ENCODE results near the gene SLC7A5.
"Not testable (repeated sequence)": the region's sequence is repeated elsewhere in the genome, so short reads cannot be mapped to it uniquely, and the experiment has no call there.

Gene SLC7A5

GRCh38 chr16:87819282-87819681, 50.0 kb downstream of the SLC7A5 start:
- Histone ChIP-seq H3K36me3 (ENCODE audit: insufficient read depth, low read length) (no peaks in the 10 kb centered on the region), H3K4me2 (ENCODE audit: low read length) (no peak overlapping the region), H3K4me1 (ENCODE audit: control insufficient read depth, insufficient read depth, low read length) (peaks cover 9% of the 10 kb centered on the region), H3K27me3 (ENCODE audit: control insufficient read depth, insufficient read depth, low read length) (peaks cover 20% of the 10 kb centered on the region), H3K4me3 (ENCODE audit: low read length) (no peak overlapping the region), H3K9ac (ENCODE audit: low read depth, low read length) (no peak overlapping the region), H3K9me3 (replicated peaks; ENCODE audit: low read length) (peaks cover 13% of the 10 kb centered on the region)

DNA sequence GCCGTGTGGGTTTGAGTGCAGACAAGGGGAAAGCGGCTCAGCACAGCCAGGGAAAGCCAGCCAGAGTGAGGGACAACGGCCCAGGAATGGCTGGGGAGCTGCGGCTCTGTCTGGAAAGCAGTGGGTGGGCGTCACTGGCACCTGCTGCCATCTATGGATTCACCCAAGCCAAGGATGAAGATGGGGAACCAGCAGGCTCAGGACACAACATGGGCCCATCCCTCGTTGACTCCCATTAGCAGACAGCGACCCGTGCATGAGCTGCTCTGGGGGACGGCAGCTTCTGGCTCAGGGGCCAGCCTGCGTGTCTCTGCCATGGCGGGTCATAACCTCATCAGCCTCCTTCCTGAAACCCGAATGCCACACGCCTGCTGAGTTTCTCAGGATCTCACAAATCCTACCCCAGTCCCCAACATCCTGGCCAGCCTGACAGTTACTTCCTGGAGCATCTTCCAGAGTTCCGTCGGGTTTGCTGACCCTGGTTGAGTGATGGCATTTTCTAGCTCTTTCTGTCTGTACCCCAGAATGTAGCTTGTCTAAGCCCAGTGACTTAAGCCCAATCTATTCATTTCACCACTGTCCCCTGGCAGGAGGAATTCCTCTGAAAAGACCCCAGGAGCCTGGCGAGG, 50.7 kb downstream of the SLC7A5 start:
- no peak overlapping the region for H3K9ac ChIP-seq (ENCODE audit: low read depth, low read length)
- H3K4me1 ChIP-seq (ENCODE audit: control insufficient read depth, insufficient read depth, low read length): peaks cover 9% of the 10 kb centered on the region
- H3K27me3 ChIP-seq (ENCODE audit: control insufficient read depth, insufficient read depth, low read length): peaks cover 14% of the 10 kb centered on the region
- peaks cover 13% of the 10 kb centered on the region for H3K9me3 ChIP-seq (replicated peaks; ENCODE audit: low read length)
- no peak overlapping the region for H3K4me3 ChIP-seq (ENCODE audit: low read length)
- no peak overlapping the region for H3K4me2 ChIP-seq (ENCODE audit: low read length)
- H3K36me3 ChIP-seq (ENCODE audit: insufficient read depth, low read length): no peaks in the 10 kb centered on the region

DNA sequence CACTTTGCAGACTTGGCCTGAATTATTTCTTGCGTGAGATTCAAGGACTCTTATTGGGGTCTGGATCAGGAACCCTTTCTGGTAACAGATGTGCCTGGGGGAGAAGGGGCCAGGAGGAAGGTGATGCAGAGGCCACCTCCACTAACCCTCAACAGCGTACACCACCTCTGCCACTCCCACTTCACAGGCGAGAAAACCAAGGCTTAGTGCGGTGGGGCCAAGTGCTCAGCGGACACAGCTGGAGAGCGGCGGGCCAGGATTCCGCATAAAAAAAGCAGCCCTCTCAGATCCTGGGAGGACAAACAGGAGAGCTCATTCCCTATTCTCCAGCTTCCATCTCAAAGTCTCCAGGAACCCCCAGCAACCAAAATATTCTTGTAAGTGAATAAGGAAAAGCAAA, 51.4 kb downstream of the SLC7A5 start:
- H3K27me3 ChIP-seq (ENCODE audit: control insufficient read depth, insufficient read depth, low read length): peaks cover 7% of the 10 kb centered on the region
- no peaks in the 10 kb centered on the region for H3K36me3 ChIP-seq (ENCODE audit: insufficient read depth, low read length)
- H3K4me3 ChIP-seq (ENCODE audit: low read length): no peak overlapping the region
- H3K4me1 ChIP-seq (ENCODE audit: control insufficient read depth, insufficient read depth, low read length): peaks cover 8% of the 10 kb centered on the region
- H3K9ac ChIP-seq (ENCODE audit: low read depth, low read length): no peak overlapping the region
- H3K4me2 ChIP-seq (ENCODE audit: low read length): no peak overlapping the region
- peaks cover 13% of the 10 kb centered on the region for H3K9me3 ChIP-seq (replicated peaks; ENCODE audit: low read length)

DNA sequence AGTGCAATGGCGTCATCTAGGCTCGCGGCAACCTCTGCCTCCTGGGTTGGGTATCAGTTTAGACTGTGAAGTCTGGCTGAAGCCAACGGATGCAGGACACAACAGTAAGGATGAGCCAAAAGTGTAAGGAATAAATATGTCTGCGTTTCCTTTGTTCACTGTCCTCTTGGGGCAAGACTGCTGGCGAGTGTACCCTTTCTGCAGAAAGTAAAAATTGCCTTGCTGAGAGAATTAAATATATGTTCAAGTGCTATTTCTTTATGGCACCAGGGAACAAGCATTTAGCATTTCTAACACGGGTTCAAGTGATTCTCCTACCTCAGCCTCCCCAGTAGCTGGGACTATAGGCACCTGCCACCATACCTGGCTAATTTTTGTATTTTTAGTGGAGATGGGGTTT, 51.9 kb downstream of the SLC7A5 start:
- not testable (repeated sequence) for H3K4me2 ChIP-seq (ENCODE audit: low read length); H3K27me3 ChIP-seq (ENCODE audit: control insufficient read depth, insufficient read depth, low read length); H3K4me1 ChIP-seq (ENCODE audit: control insufficient read depth, insufficient read depth, low read length); H3K36me3 ChIP-seq (ENCODE audit: insufficient read depth, low read length); H3K9ac ChIP-seq (ENCODE audit: low read depth, low read length); H3K4me3 ChIP-seq (ENCODE audit: low read length)
- peaks cover 13% of the 10 kb centered on the region for H3K9me3 ChIP-seq (replicated peaks; ENCODE audit: low read length)

DNA sequence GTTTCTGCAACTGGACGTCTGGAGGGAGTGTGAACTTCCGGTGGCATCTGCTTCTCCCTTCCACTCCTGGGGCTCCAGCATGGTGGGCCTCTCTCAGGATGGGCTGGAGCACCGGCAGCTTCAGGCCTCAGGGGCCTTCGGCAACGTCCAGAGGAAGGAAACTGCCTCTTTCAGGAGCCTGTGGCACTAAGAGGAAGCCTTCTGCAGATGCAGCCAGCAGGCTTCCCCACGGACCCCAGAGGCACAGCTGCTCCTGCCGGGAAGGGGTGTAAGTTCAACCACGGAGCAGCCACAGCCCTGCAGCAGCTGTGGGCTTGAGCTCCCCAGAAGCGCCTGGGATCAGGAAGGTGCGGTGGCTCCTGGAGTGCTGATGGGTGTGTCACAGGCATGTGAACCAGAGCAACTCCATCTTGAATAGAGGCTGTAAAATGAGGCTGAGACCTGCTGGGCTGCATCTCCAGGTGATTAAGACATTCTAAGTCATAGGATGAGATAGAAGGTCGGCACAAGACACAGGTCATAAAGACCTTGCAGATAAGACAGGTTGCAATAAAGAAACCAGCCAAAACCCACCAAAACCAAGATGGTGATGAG, 52.7 kb downstream of the SLC7A5 start:
- no peaks in the 10 kb centered on the region for H3K4me1 ChIP-seq (ENCODE audit: control insufficient read depth, insufficient read depth, low read length)
- H3K9me3 ChIP-seq (replicated peaks; ENCODE audit: low read length): peaks cover 13% of the 10 kb centered on the region
- no peak overlapping the region for H3K4me2 ChIP-seq (ENCODE audit: low read length)
- no peaks in the 10 kb centered on the region for H3K36me3 ChIP-seq (ENCODE audit: insufficient read depth, low read length)
- peaks cover 4% of the 10 kb centered on the region for H3K27me3 ChIP-seq (ENCODE audit: control insufficient read depth, insufficient read depth, low read length)
- H3K9ac ChIP-seq (ENCODE audit: low read depth, low read length): no peak overlapping the region
- no peak overlapping the region for H3K4me3 ChIP-seq (ENCODE audit: low read length)

- no peak overlapping the region for H3K9ac ChIP-seq (ENCODE audit: low read depth, low read length)
- peaks cover 13% of the 10 kb centered on the region for H3K9me3 ChIP-seq (replicated peaks; ENCODE audit: low read length)
- H3K27me3 ChIP-seq (ENCODE audit: control insufficient read depth, insufficient read depth, low read length): peaks cover 4% of the 10 kb centered on the region
- no peaks in the 10 kb centered on the region for H3K4me1 ChIP-seq (ENCODE audit: control insufficient read depth, insufficient read depth, low read length)
- H3K36me3 ChIP-seq (ENCODE audit: insufficient read depth, low read length): no peaks in the 10 kb centered on the region
- H3K4me2 ChIP-seq (ENCODE audit: low read length): no peak overlapping the region
- H3K4me3 ChIP-seq (ENCODE audit: low read length): no peak overlapping the region
These were observed 53.7 kb downstream of the SLC7A5 start for GRCh38 chr16:87815567-87815966.

GRCh38 chr16:87812200-87812656, 57.1 kb downstream of the SLC7A5 start:
- peaks cover 6% of the 10 kb centered on the region for H3K9me3 ChIP-seq (replicated peaks; ENCODE audit: low read length)
- H3K4me2 ChIP-seq (ENCODE audit: low read length): no peak overlapping the region
- peaks cover 5% of the 10 kb centered on the region for H3K4me1 ChIP-seq (ENCODE audit: control insufficient read depth, insufficient read depth, low read length)
- no peaks in the 10 kb centered on the region for H3K36me3 ChIP-seq (ENCODE audit: insufficient read depth, low read length)
- no peak overlapping the region for H3K9ac ChIP-seq (ENCODE audit: low read depth, low read length)
- peaks cover 15% of the 10 kb centered on the region for H3K27me3 ChIP-seq (ENCODE audit: control insufficient read depth, insufficient read depth, low read length)
- no peak overlapping the region for H3K4me3 ChIP-seq (ENCODE audit: low read length)

DNA sequence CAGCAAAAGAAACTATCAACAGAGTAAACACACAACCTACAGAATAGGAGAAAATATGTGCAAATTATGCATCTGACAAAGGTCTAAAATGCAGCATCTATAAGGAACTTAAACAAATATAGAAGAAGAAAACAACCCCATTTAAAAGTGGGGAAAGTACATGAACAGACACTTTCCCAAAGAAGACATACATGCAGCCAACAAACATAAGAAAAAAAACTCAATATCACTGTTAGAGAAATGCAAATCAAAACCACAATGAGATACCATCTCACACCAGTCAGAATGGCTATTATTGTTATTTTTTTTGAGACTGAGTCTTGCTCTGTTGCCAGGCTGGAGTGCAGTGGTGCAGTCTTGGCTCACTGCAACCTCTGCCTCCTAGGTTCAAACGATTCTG, 57.9 kb downstream of the SLC7A5 start:
- not testable (repeated sequence) for H3K9ac ChIP-seq (ENCODE audit: low read depth, low read length); H3K36me3 ChIP-seq (ENCODE audit: insufficient read depth, low read length); H3K4me2 ChIP-seq (ENCODE audit: low read length); H3K4me3 ChIP-seq (ENCODE audit: low read length); H3K9me3 ChIP-seq (replicated peaks; ENCODE audit: low read length)
- Histone ChIP-seq H3K27me3 (ENCODE audit: control insufficient read depth, insufficient read depth, low read length) (peaks cover 15% of the 10 kb centered on the region), H3K4me1 (ENCODE audit: control insufficient read depth, insufficient read depth, low read length) (peaks cover 12% of the 10 kb centered on the region)

GRCh38 chr16:87809150-87809902, 60.0 kb downstream of the SLC7A5 start:
- Histone ChIP-seq H3K36me3 (ENCODE audit: insufficient read depth, low read length) (no peaks in the 10 kb centered on the region), H3K4me3 (ENCODE audit: low read length) (no peak overlapping the region), H3K4me1 (ENCODE audit: control insufficient read depth, insufficient read depth, low read length) (peaks cover 19% of the 10 kb centered on the region)

GRCh38 chr16:87808108-87808507, 61.2 kb downstream of the SLC7A5 start:
- Histone ChIP-seq H3K4me2 (ENCODE audit: low read length) (no peak overlapping the region), H3K4me3 (ENCODE audit: low read length) (no peak overlapping the region), H3K9ac (ENCODE audit: low read depth, low read length) (no peak overlapping the region), H3K27me3 (ENCODE audit: control insufficient read depth, insufficient read depth, low read length) (peaks cover 15% of the 10 kb centered on the region), H3K36me3 (ENCODE audit: insufficient read depth, low read length) (no peaks in the 10 kb centered on the region), H3K9me3 (replicated peaks; ENCODE audit: low read length) (no peaks in the 10 kb centered on the region), H3K4me1 (ENCODE audit: control insufficient read depth, insufficient read depth, low read length) (peaks cover 19% of the 10 kb centered on the region)

More at GRCh38 chr16:87809150-87809902, 60.0 kb downstream of the SLC7A5 start:
- no peak overlapping the region for H3K4me2 ChIP-seq (ENCODE audit: low read length)
- no peaks in the 10 kb centered on the region for H3K9me3 ChIP-seq (replicated peaks; ENCODE audit: low read length)
- no peak overlapping the region for H3K9ac ChIP-seq (ENCODE audit: low read depth, low read length)
- H3K27me3 ChIP-seq (ENCODE audit: control insufficient read depth, insufficient read depth, low read length): peaks cover 15% of the 10 kb centered on the region

DNA sequence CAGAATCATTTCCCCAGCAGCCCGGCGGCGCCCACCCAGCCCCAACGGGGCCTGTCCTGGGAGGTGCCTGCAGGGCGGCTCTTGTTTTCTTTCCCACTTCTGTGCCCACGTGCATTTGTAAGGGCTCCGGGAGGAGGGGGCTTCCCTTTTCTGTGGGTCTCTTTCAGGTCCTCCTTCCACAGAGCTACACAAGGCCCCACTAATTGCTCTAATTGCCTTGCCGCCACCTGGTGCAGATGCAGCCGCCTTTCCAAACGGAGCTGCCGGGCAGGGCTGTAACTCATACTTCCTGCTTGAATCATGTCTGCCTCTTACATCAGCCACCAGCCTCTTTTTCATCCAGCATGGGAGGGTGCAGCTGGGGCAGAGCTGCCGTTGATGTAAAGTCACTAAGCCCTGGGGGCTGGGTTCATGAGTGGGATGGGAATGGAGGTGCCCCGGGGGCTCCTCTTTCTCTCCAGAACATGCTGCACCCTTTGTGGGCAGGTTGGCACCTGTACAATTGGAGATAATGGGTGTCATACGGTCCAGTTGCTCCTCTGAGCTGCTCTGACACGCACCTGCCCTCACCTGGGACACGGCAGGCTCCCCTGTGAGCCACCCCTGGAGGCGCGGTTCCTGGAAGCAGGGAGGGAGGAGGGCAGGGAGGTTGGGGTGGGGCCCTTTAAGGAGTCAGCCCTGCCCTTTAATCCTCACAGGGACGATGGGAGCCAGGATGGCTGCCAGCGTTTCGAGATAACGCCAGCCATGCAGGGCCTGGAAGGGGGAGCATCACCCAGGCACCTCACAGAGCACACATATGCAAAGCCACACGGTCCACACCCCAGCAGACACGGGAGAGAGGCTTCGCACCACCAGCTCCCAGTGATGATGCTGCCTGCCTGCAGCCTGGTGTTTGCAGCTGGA, 62.4 kb downstream of the SLC7A5 start:
- H3K4me3 ChIP-seq (ENCODE audit: low read length): peak overlapping the region; percentile 53
- H3K27me3 ChIP-seq (ENCODE audit: control insufficient read depth, insufficient read depth, low read length): peaks cover 11% of the 10 kb centered on the region
- H3K36me3 ChIP-seq (ENCODE audit: insufficient read depth, low read length): no peaks in the 10 kb centered on the region
- peak overlapping the region; percentile 42 for H3K9ac ChIP-seq (ENCODE audit: low read depth, low read length)
- H3K9me3 ChIP-seq (replicated peaks; ENCODE audit: low read length): no peaks in the 10 kb centered on the region
- peaks cover 19% of the 10 kb centered on the region for H3K4me1 ChIP-seq (ENCODE audit: control insufficient read depth, insufficient read depth, low read length)
- H3K4me2 ChIP-seq (ENCODE audit: low read length): peak overlapping the region; percentile 77
